NCI-H748 treated with DMSO at 0.1 percent for 48 hours (cell line): ENCODE data around the gene RFX3.

ENCODE experiments used
- DNase-seq: peaks from one replicate; lab custom pipeline; 2025; lab: John Stamatoyannopoulos, UW

The RFX3 gene

GRCh38 chr9:3200331-3200774 is 325.4 kb downstream of the RFX3 start:
- DNase-seq: no peak

- no peak for DNase-seq
Observed at GRCh38 chr9:3193791-3194190, 332.0 kb downstream of the RFX3 start.

GRCh38 chr9:3191715-3192114 is 334.1 kb downstream of the RFX3 start:
- DNase-seq: peak; percentile 44

- no peak for DNase-seq
Observed at GRCh38 chr9:3189113-3189861, 336.5 kb downstream of the RFX3 start.

GRCh38 chr9:3186751-3187150 is 339.1 kb downstream of the RFX3 start:
- DNase-seq: no peak

GRCh38 chr9:3181049-3181953 is 344.5 kb downstream of the RFX3 start:
- DNase-seq: peak; percentile 62

- no peak for DNase-seq
Observed at GRCh38 chr9:3180696-3181048, 345.1 kb downstream of the RFX3 start.

GRCh38 chr9:3179711-3180110 is 346.1 kb downstream of the RFX3 start:
- no peak for DNase-seq

GRCh38 chr9:3177936-3178335 is 347.9 kb downstream of the RFX3 start:
- DNase-seq: no peak

GRCh38 chr9:3177146-3177761 is 348.5 kb downstream of the RFX3 start:
- DNase-seq: no peak

- DNase-seq: no peak
Observed at GRCh38 chr9:3173374-3173773, 352.4 kb downstream of the RFX3 start.

GRCh38 chr9:3170819-3171218 is 355.0 kb downstream of the RFX3 start:
- no peak for DNase-seq
